Neural cell (in vitro differentiated cells): ENCODE results near the gene BICRA. TPM values are rescaled to one million over a fixed set of nuclear protein-coding genes. Genes with fewer than 3 reads are reported as not detected.

ENCODE experiments used
- H2AFZ ChIP-seq: fragments of 200-600, 300-800 bp; sonication (generic), shearing (Covaris generic); 2 replicates; pipeline ENCODE4 v1.6.0; 2014; ENCODE audit warnings: low read depth, mild to moderate bottlenecking, antibody characterized with exemption, low read length, moderate library complexity
- H3F3A ChIP-seq: fragments of 200-600 bp; shearing (Covaris generic); 2 replicates; pipeline ENCODE4 v1.6.1; 2016; ENCODE audit warnings: mild to moderate bottlenecking, moderate library complexity, mixed read lengths, antibody characterized with exemption, low read length; ENCODE audit not compliant: insufficient read depth, poor library complexity, severe bottlenecking
- H3K27ac ChIP-seq: fragments of 200-600, 300-800 bp; sonication (generic), shearing (Covaris generic); 2 replicates; pipeline ENCODE4 v1.5.1; 2014; ENCODE audit warnings: mild to moderate bottlenecking, low read length, moderate library complexity
- H3K27me3 ChIP-seq: fragments of 300-800, 200-600 bp; sonication (generic), shearing (Covaris generic); 2 replicates; pipeline ENCODE4 v1.6.0; 2014; ENCODE audit warnings: mild to moderate bottlenecking, low read depth, low read length, moderate library complexity; ENCODE audit not compliant: insufficient read depth
- H3K36me3 ChIP-seq: fragments of 300-800, 200-600 bp; sonication (generic), shearing (Covaris generic); 2 replicates; pipeline ENCODE4 v1.5.1; 2014; ENCODE audit warnings: mild to moderate bottlenecking, antibody characterized with exemption, low read length, moderate library complexity; ENCODE audit not compliant: insufficient read depth
- H3K4me2 ChIP-seq: fragments of 300-800, 200-600 bp; sonication (generic), shearing (Covaris generic); 2 replicates; pipeline ENCODE4 v1.6.0; 2014; ENCODE audit warnings: mild to moderate bottlenecking, low read length
- H3K4me3 ChIP-seq: fragments of 300-800, 200-600 bp; sonication (generic), shearing (Covaris generic); 2 replicates; pipeline ENCODE4 v1.5.1; 2014; ENCODE audit warnings: mild to moderate bottlenecking, low read length, moderate library complexity
- H3K79me2 ChIP-seq: fragments of 200-600 bp; shearing (Covaris generic); replicated peaks from 2 replicates; pipeline ENCODE4 v1.6.0; 2014; ENCODE audit warnings: mild to moderate bottlenecking, low read length, moderate library complexity; ENCODE audit not compliant: insufficient read depth
- H3K9ac ChIP-seq: fragments of 300-800, 200-600 bp; sonication (generic), shearing (Covaris generic); 2 replicates; pipeline ENCODE4 v1.6.1; 2016; ENCODE audit warnings: mild to moderate bottlenecking, low read length, mixed read lengths
- H3K9me2 ChIP-seq: fragments of 200-600 bp; shearing (Covaris generic); 2 replicates; pipeline ENCODE4 v1.6.1; 2016; ENCODE audit warnings: mild to moderate bottlenecking, low read length, mixed read lengths; ENCODE audit not compliant: insufficient read depth
- H3K9me3 ChIP-seq: fragments of 200-600, 300-800 bp; sonication (generic), shearing (Covaris generic); 2 replicates; pipeline ENCODE4 v1.6.1; 2016; ENCODE audit warnings: mild to moderate bottlenecking, mixed run types, low read length, moderate library complexity, mixed read lengths
- H4K20me1 ChIP-seq: fragments of 200-600 bp; shearing (Covaris generic); 2 replicates; pipeline ENCODE4 v1.6.1; 2016; ENCODE audit warnings: mild to moderate bottlenecking, mixed run types; ENCODE audit not compliant: insufficient read depth
- CTCF ChIP-seq: fragments of 450-650 bp; IDR thresholded peaks from 2 replicates; pipeline ENCODE4 v1.5.1; 2014; ENCODE audit warnings: antibody characterized with exemption, mild to moderate bottlenecking, moderate library complexity; ENCODE audit not compliant: poor library complexity, severe bottlenecking
- EP300 ChIP-seq: fragments of 450-650 bp; conservative IDR thresholded peaks from 2 replicates; pipeline ENCODE4 v1.6.1; 2014; ENCODE audit warnings: antibody characterized with exemption, mild to moderate bottlenecking, moderate library complexity; ENCODE audit not compliant: poor library complexity, severe bottlenecking
- EZH2 ChIP-seq: fragments of 200-600, 300-800 bp; shearing (Covaris generic), sonication (generic); IDR thresholded peaks from 2 replicates; pipeline ENCODE4 v1.6.1; 2014; ENCODE audit warnings: antibody characterized with exemption, low read length, borderline replicate concordance, mild to moderate bottlenecking; ENCODE audit not compliant: insufficient read depth, poor library complexity, severe bottlenecking
- MXI1 ChIP-seq: fragments of 450-650 bp; conservative IDR thresholded peaks from 2 replicates; pipeline ENCODE4 v1.6.1; 2014; ENCODE audit warnings: antibody characterized with exemption, mild to moderate bottlenecking; ENCODE audit not compliant: poor library complexity, severe bottlenecking
- POLR2AphosphoS5 ChIP-seq: IDR thresholded peaks from 2 replicates; pipeline ENCODE4 v1.6.1; 2012
- RAD21 ChIP-seq: fragments of 450-650 bp; conservative IDR thresholded peaks from 2 replicates; pipeline ENCODE4 v1.6.1; 2014; ENCODE audit warnings: antibody characterized with exemption, mild to moderate bottlenecking, moderate library complexity
- REST ChIP-seq: IDR thresholded peaks from 2 replicates; pipeline ENCODE4 v1.6.1; 2012; ENCODE audit warnings: borderline replicate concordance
- SMC3 ChIP-seq: fragments of 450-650 bp; conservative IDR thresholded peaks from 2 replicates; pipeline ENCODE4 v1.6.1; 2014; ENCODE audit warnings: antibody characterized with exemption, mild to moderate bottlenecking, moderate library complexity; ENCODE audit not compliant: poor library complexity
- TAF1 ChIP-seq: IDR thresholded peaks from 2 replicates; pipeline ENCODE4 v1.6.1; 2012; ENCODE audit warnings: low read depth
- polyA plus RNA-seq: library from polyadenylated mRNA; depleted of rRNA; stranded (reverse); fragments of >200 nt; gene quantifications from 2 replicates; pipeline ENCODE4 v1.2.3, GENCODE V29; 2014

The BICRA gene
- polyA plus RNA-seq, 1 donor from 2014 or later, result 0.11 TPM

- peaks cover 29% of the 10 kb centered on the region for H3K79me2 ChIP-seq
- H3F3A ChIP-seq, result no peaks in the 10 kb centered on the region
- H3K9me3 ChIP-seq, result no peaks in the 10 kb centered on the region
- TF ChIP-seq EP300, result no peak
- TF ChIP-seq RAD21, result no peak
- no peak for TF ChIP-seq EZH2
- no peak for TF ChIP-seq TAF1
- no peak for TF ChIP-seq SMC3
- TF ChIP-seq REST, result no peak
- no peak for TF ChIP-seq POLR2AphosphoS5
- no peak for TF ChIP-seq CTCF
- TF ChIP-seq MXI1, result no peak
- no peaks in the 10 kb centered on the region for H4K20me1 ChIP-seq
- H3K27ac ChIP-seq, result no peak overlapping the region
- no peak overlapping the region for H3K9ac ChIP-seq
- H3K27me3 ChIP-seq, result no peaks in the 10 kb centered on the region
- no peak overlapping the region for H3K4me2 ChIP-seq
- H3K4me3 ChIP-seq, result no peak overlapping the region
- H2AFZ ChIP-seq, result no peak overlapping the region
- H3K9me2 ChIP-seq, result no peaks in the 10 kb centered on the region
- H3K36me3 ChIP-seq, result peaks cover 6% of the 10 kb centered on the region
These were observed 43.4 kb downstream of the BICRA start for GRCh38 chr19:47652285-47652684.

- TF ChIP-seq POLR2AphosphoS5 (no peak), MXI1 (no peak), REST (no peak), EZH2 (no peak), TAF1 (no peak)
- Histone ChIP-seq H3K4me2 (no peak overlapping the region), H3K36me3 (peaks cover 6% of the 10 kb centered on the region), H3K27me3 (no peaks in the 10 kb centered on the region), H3K9me3 (no peaks in the 10 kb centered on the region), H3K4me3 (no peak overlapping the region), H3K9ac (no peak overlapping the region), H3K79me2 (peaks cover 30% of the 10 kb centered on the region), H3K27ac (no peak overlapping the region), H3F3A (no peaks in the 10 kb centered on the region), H3K9me2 (no peaks in the 10 kb centered on the region), H2AFZ (no peak overlapping the region), H4K20me1 (no peaks in the 10 kb centered on the region)
These were observed 44.9 kb downstream of the BICRA start for GRCh38 chr19:47653856-47654255.
